HepG2 (cell line): ENCODE data around the gene EPB41. TPM values are rescaled to one million over a fixed set of nuclear protein-coding genes. Genes with fewer than 3 reads are reported as not detected.

Experiments used
- ATAC-seq: fragments of 200-7000 bp; cut with Tn5 transposase; 3 replicates; pipeline ENCODE4 v1.9.1; 2020; ENCODE audit warnings: mild to moderate bottlenecking, moderate library complexity
- BruUV-seq: library from RNA; stranded (reverse); fragments of 400-500 nt; replicated peaks from 2 replicates; lab custom pipeline; 2021; lab: Mats Ljungman, UMichigan
- CTCF ChIA-PET: fragments of 300-600 bp; formaldehyde crosslinking; extraction: SDS; loops from one replicate; lab custom pipeline; 2021; ENCODE audit warnings: low total read pairs, inconsistent platforms, low intra/inter-chr PET ratio; lab: Yijun Ruan, JAX
- POLR2A ChIA-PET: fragments of 350-600 bp; sonication (Branson Sonifier 250); formaldehyde crosslinking; loops from one replicate; lab custom pipeline; 2020; ENCODE audit warnings: antibody characterized with exemption, inconsistent platforms; lab: Yijun Ruan, JAX
- DNase-seq: peaks from one replicate; pipeline ENCODE4 v3.0.0-alpha.2; 2015; ENCODE audit warnings: low spot score
- FAIRE-seq: peaks from 3 replicates; lab custom pipeline; 2011; peaks lifted over from hg19 to GRCh38; lab: Jason Lieb, UNC
- H2AFZ ChIP-seq: one replicate; pipeline ENCODE4 v1.6.1; 2011; ENCODE audit warnings: low read length, inconsistent platforms
- H3K27ac ChIP-seq: fragments of 300-600 bp; 3 replicates; pipeline ENCODE4 v1.8.0; 2011; ENCODE audit warnings: mixed run types, mild to moderate bottlenecking, mixed read lengths, low read length, inconsistent platforms; ENCODE audit not compliant: insufficient read depth; ENCODE audit errors: extremely low read length
- H3K27me3 ChIP-seq, 2 experiments: fragments of 200-600 bp in 1 of 2; 2 replicates in 1 of 2; 3 replicates in 1 of 2; pipeline versions ENCODE4 v1.6.0 to v1.8.0; 2011; ENCODE audit warnings: low read length in 2 of 2, mild to moderate bottlenecking in 2 of 2, moderate library complexity in 2 of 2, inconsistent platforms in 1 of 2; ENCODE audit not compliant: insufficient read depth in 2 of 2, control insufficient read depth in 1 of 2
- H3K36me3 ChIP-seq, 2 experiments: fragments of 200-600 bp in 1 of 2; replicated peaks in 1 of 2; 2 replicates in 1 of 2; 3 replicates in 1 of 2; pipeline versions ENCODE4 v1.5.1 to v1.8.0; 2011; ENCODE audit warnings: low read length in 2 of 2, inconsistent platforms in 1 of 2; ENCODE audit not compliant: insufficient read depth in 2 of 2, control insufficient read depth in 1 of 2
- H3K4me1 ChIP-seq: 2 replicates; pipeline ENCODE4 v1.5.1; 2012; ENCODE audit warnings: low read length, inconsistent platforms; ENCODE audit not compliant: insufficient read depth
- H3K4me2 ChIP-seq: 2 replicates; pipeline ENCODE4 v1.6.0; 2011; ENCODE audit warnings: low read depth, low read length, inconsistent platforms
- H3K4me3 ChIP-seq, 3 experiments: fragments of 200-600 bp in 1 of 3; sonication (generic), shearing (Covaris generic) in 1 of 3; replicated peaks in 1 of 3; 2 replicates each; pipeline ENCODE4 v1.5.1; 2011 to 2016; ENCODE audit warnings: low read length in 3 of 3, inconsistent platforms in 2 of 3, low read depth in 2 of 3, mild to moderate bottlenecking in 2 of 3, control low read depth in 1 of 3, mixed read lengths in 1 of 3; ENCODE audit not compliant: insufficient read depth in 1 of 3
- H3K79me2 ChIP-seq: one replicate; pipeline ENCODE4 v1.6.1; 2011; ENCODE audit warnings: low read length, inconsistent platforms; ENCODE audit not compliant: insufficient read depth
- H3K9ac ChIP-seq: 2 replicates; pipeline ENCODE4 v1.6.0; 2011; ENCODE audit warnings: mild to moderate bottlenecking, low read depth, low read length, inconsistent platforms; ENCODE audit not compliant: insufficient read depth
- H3K9me3 ChIP-seq: 2 replicates; pipeline ENCODE4 v1.5.1; 2012; ENCODE audit warnings: mild to moderate bottlenecking, low read length
- H4K20me1 ChIP-seq: 2 replicates; pipeline ENCODE4 v1.6.0; 2011; ENCODE audit warnings: inconsistent platforms, mild to moderate bottlenecking, low read length, moderate library complexity; ENCODE audit not compliant: insufficient read depth
- FOXP4 ChIP-seq: sonication (generic); formaldehyde crosslinking; IDR thresholded peaks from 2 replicates; pipeline ENCODE4 v1.4.0; 2020; ENCODE audit warnings: missing genetic modification reagents
- HOXD1 ChIP-seq: sonication (generic); formaldehyde crosslinking; IDR thresholded peaks from 2 replicates; pipeline ENCODE4 v1.5.0; 2020; ENCODE audit warnings: missing genetic modification reagents
- KDM4B ChIP-seq: sonication (generic); formaldehyde crosslinking; IDR thresholded peaks from 2 replicates; pipeline ENCODE4 v1.4.0; 2020; ENCODE audit warnings: missing genetic modification reagents
- KLF6 ChIP-seq: IDR thresholded peaks from 2 replicates; pipeline ENCODE4 v1.8.0; 2016; ENCODE audit warnings: missing biosample characterization, missing genetic modification reagents
- NFE2L2 ChIP-seq: fragments of 150-350 bp; IDR thresholded peaks from 2 replicates; pipeline ENCODE4 v1.6.1; 2014; ENCODE audit warnings: low read length
- SNAI1 ChIP-seq: sonication (generic); formaldehyde crosslinking; IDR thresholded peaks from 2 replicates; pipeline ENCODE4 v1.5.0; 2020; ENCODE audit warnings: mild to moderate bottlenecking, missing genetic modification reagents, borderline replicate concordance
- SP140L ChIP-seq: sonication (generic); formaldehyde crosslinking; IDR thresholded peaks from 2 replicates; pipeline ENCODE4 v1.4.0; 2020; ENCODE audit warnings: missing genetic modification reagents, borderline replicate concordance
- ZNF264 ChIP-seq: sonication (generic); formaldehyde crosslinking; IDR thresholded peaks from 2 replicates; pipeline ENCODE4 v1.4.0; 2020; ENCODE audit warnings: missing genetic modification reagents
- ZNF329 ChIP-seq: sonication (generic); formaldehyde crosslinking; IDR thresholded peaks from 2 replicates; pipeline ENCODE4 v1.9.0; 2021; ENCODE audit warnings: low read depth, mild to moderate bottlenecking, missing genetic modification reagents
- ZNF850 ChIP-seq: sonication (generic); formaldehyde crosslinking; conservative IDR thresholded peaks from 2 replicates; pipeline ENCODE4 v1.9.0; 2021; ENCODE audit warnings: mild to moderate bottlenecking, missing genetic modification reagents
- WGBS: methylation state at CpG from one replicate; pipeline ENCODE4 v1.1.6; 2017; ENCODE audit warnings: low lambda C conversion rate; 5-methylcytosine and 5-hydroxymethylcytosine counted together
- in situ Hi-C: cut with HindIII; loops from 2 replicates; pipeline ENCODE4 v1.10.0; 2017; ENCODE audit warnings: low pct_unique_long_range_greater_than_20kb; ENCODE audit not compliant: extremely low pct_ligation_motif_present
- intact Hi-C: fragments of 100-400 bp; cut with micrococcal nuclease; formaldehyde crosslinking; loops from one replicate; pipeline ENCODE4 v1.10.0; 2022; ENCODE audit not compliant: unreplicated experiment
- polyA plus RNA-seq, 8 experiments: library from polyadenylated mRNA; depleted of rRNA in 3 of 8; stranded (reverse) in 7 of 8; unstranded in 1 of 8; fragments of >200 nt; fragmentation: Illumina TruSeq in 4 of 8; extraction: Trizol in 4 of 8; gene quantifications; 2 replicates each; pipeline versions ENCODE4 v1.2.1 to v1.2.3, GENCODE V29; 2011 to 2016; ENCODE audit warnings: low read depth in 4 of 8, missing spikeins in 1 of 8, mixed read lengths in 1 of 8; ENCODE audit not compliant: insufficient read depth in 1 of 8
- total RNA-seq, 5 experiments: library from RNA; depleted of rRNA; stranded (reverse); fragments of >200 nt; fragmentation: Illumina TruSeq; extraction: Trizol; gene quantifications; 2 replicates each; pipeline ENCODE4 v1.2.3, GENCODE V29; 2016; ENCODE audit warnings: low read depth in 1 of 5
- TF ChIP-seq, protein P1 (sequence below): sonication (generic); formaldehyde crosslinking; IDR thresholded peaks from 2 replicates; pipeline ENCODE4 v1.4.0; 2020; ENCODE audit warnings: missing genetic modification reagents, mild to moderate bottlenecking, borderline replicate concordance
- TF ChIP-seq, protein P2 (sequence below): sonication (generic); formaldehyde crosslinking; IDR thresholded peaks from 2 replicates; pipeline ENCODE4 v1.5.0; 2020; ENCODE audit warnings: mild to moderate bottlenecking, missing genetic modification reagents, borderline replicate concordance
- TF ChIP-seq, protein P3 (sequence below): sonication (generic); formaldehyde crosslinking; IDR thresholded peaks from 2 replicates; pipeline ENCODE4 v1.4.0; 2020; ENCODE audit warnings: missing genetic modification reagents

EPB41 gene
- total and polyA plus RNA-seq, 2 of the 13 experiments (the other 11 are each of a cell fraction or from before 2014, with no cell fraction given) = 34.5 to 46.7 TPM

- TF ChIP-seq NFE2L2 (no peak), ZNF264 (no peak), SNAI1 (no peak), ZNF850 (CRISPR knock-in tag) (no peak), SP140L (CRISPR knock-in tag) (no peak)
- TF ChIP-seq, protein P1, sequence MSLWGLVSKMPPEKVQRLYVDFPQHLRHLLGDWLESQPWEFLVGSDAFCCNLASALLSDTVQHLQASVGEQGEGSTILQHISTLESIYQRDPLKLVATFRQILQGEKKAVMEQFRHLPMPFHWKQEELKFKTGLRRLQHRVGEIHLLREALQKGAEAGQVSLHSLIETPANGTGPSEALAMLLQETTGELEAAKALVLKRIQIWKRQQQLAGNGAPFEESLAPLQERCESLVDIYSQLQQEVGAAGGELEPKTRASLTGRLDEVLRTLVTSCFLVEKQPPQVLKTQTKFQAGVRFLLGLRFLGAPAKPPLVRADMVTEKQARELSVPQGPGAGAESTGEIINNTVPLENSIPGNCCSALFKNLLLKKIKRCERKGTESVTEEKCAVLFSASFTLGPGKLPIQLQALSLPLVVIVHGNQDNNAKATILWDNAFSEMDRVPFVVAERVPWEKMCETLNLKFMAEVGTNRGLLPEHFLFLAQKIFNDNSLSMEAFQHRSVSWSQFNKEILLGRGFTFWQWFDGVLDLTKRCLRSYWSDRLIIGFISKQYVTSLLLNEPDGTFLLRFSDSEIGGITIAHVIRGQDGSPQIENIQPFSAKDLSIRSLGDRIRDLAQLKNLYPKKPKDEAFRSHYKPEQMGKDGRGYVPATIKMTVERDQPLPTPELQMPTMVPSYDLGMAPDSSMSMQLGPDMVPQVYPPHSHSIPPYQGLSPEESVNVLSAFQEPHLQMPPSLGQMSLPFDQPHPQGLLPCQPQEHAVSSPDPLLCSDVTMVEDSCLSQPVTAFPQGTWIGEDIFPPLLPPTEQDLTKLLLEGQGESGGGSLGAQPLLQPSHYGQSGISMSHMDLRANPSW (CRISPR knock-in tag) = no peak
- TF ChIP-seq, all 625 proteins: peak for 0
Observed at GRCh38 chr1:29128739-29129138, 214.4 kb downstream of the EPB41 start (continued).

GRCh38 chr1:29129916-29130315 is 215.5 kb downstream of the EPB41 start:
- Histone ChIP-seq H3K4me2 (no peak overlapping the region), H4K20me1 (no peaks in the 10 kb centered on the region), H3K27me3 (peaks cover 2 to 11% of the 10 kb centered on the region in 2 experiments; a peak in 2 of 5 replicates), H3K79me2 (no peaks in the 10 kb centered on the region), H3K4me1 (peaks cover 22% of the 10 kb centered on the region), H3K9ac (no peak overlapping the region), H3K36me3 (no peaks in the 10 kb centered on the region), H2AFZ (no peak overlapping the region), H3K27ac (no peak overlapping the region), H3K4me3 (no peak overlapping the region), H3K9me3 (no peaks in the 10 kb centered on the region)
- FAIRE-seq (no peak), ATAC-seq (no peak), DNase-seq (no peak)
- BruUV-seq = no TSS peak
- intact Hi-C loops (loop anchor here (10.0 kb wide), 1 partner anchor 245 kb away; no protein-coding TSS in a partner anchor), in situ Hi-C loops (loop anchor here (10.0 kb wide), 1 partner anchor 245 kb away; no protein-coding TSS in a partner anchor)
- 59% methylated on average over 4 of the region's 5 CpGs for WGBS
- ChIA-PET CTCF (no interaction called here), POLR2A (no interaction called here)
- TF ChIP-seq, protein P2, sequence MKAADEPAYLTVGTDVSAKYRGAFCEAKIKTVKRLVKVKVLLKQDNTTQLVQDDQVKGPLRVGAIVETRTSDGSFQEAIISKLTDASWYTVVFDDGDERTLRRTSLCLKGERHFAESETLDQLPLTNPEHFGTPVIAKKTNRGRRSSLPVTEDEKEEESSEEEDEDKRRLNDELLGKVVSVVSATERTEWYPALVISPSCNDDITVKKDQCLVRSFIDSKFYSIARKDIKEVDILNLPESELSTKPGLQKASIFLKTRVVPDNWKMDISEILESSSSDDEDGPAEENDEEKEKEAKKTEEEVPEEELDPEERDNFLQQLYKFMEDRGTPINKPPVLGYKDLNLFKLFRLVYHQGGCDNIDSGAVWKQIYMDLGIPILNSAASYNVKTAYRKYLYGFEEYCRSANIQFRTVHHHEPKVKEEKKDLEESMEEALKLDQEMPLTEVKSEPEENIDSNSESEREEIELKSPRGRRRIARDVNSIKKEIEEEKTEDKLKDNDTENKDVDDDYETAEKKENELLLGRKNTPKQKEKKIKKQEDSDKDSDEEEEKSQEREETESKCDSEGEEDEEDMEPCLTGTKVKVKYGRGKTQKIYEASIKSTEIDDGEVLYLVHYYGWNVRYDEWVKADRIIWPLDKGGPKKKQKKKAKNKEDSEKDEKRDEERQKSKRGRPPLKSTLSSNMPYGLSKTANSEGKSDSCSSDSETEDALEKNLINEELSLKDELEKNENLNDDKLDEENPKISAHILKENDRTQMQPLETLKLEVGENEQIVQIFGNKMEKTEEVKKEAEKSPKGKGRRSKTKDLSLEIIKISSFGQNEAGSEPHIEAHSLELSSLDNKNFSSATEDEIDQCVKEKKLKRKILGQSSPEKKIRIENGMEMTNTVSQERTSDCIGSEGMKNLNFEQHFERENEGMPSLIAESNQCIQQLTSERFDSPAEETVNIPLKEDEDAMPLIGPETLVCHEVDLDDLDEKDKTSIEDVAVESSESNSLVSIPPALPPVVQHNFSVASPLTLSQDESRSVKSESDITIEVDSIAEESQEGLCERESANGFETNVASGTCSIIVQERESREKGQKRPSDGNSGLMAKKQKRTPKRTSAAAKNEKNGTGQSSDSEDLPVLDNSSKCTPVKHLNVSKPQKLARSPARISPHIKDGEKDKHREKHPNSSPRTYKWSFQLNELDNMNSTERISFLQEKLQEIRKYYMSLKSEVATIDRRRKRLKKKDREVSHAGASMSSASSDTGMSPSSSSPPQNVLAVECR (CRISPR knock-in tag) = no peak
- no peak for TF ChIP-seq KDM4B (CRISPR knock-in tag)
- TF ChIP-seq, protein P3, sequence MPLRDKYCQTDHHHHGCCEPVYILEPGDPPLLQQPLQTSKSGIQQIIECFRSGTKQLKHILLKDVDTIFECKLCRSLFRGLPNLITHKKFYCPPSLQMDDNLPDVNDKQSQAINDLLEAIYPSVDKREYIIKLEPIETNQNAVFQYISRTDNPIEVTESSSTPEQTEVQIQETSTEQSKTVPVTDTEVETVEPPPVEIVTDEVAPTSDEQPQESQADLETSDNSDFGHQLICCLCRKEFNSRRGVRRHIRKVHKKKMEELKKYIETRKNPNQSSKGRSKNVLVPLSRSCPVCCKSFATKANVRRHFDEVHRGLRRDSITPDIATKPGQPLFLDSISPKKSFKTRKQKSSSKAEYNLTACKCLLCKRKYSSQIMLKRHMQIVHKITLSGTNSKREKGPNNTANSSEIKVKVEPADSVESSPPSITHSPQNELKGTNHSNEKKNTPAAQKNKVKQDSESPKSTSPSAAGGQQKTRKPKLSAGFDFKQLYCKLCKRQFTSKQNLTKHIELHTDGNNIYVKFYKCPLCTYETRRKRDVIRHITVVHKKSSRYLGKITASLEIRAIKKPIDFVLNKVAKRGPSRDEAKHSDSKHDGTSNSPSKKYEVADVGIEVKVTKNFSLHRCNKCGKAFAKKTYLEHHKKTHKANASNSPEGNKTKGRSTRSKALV (CRISPR knock-in tag) = no peak
- TF ChIP-seq ZNF329 = no peak
- no peak for TF ChIP-seq KLF6 (CRISPR knock-in tag)
- TF ChIP-seq FOXP4 (CRISPR knock-in tag) = no peak
- TF ChIP-seq HOXD1 = no peak
